ENCODE results near the gene ZBTB16.

ZBTB16 gene

DNA sequence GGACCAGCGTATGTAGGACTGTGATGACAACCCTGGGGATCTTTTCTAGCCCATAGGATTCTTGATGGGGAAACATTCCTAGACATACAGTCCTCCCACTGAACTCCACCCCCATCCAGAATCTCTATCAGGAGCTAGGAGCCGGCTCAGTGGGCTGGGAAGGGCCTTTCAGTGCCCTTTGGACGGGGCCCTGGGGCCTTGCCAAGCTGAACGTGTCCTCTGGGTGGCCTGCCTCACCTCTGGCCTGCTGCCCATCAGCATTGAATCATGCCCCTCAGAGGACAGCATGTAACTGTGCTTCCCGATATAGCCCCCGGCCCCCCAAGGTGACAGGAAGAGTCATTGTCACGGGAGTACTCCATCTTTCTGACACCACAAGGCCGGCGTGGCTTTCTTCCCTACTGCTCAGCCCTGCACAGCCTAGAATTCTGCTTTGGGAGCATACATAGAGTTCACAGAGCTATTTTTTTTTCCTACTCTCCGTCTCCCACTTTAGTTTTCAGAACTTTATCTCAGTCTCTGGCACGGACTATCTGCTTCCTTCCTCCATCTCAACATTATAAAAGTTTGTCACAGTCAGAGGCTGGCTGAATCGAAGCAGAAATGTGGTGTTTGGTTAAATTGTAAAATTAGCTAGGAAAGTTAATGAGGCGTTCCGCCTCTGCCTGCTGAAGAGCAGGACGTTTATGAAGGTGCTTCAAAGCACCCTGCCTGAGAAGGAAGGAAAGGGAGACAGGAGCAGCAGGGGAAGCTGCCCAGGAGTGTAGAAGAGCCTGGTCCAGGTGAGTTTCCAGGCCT is 111.9 kb downstream of the ZBTB16 start:
- DNase-seq = no peak

DNA sequence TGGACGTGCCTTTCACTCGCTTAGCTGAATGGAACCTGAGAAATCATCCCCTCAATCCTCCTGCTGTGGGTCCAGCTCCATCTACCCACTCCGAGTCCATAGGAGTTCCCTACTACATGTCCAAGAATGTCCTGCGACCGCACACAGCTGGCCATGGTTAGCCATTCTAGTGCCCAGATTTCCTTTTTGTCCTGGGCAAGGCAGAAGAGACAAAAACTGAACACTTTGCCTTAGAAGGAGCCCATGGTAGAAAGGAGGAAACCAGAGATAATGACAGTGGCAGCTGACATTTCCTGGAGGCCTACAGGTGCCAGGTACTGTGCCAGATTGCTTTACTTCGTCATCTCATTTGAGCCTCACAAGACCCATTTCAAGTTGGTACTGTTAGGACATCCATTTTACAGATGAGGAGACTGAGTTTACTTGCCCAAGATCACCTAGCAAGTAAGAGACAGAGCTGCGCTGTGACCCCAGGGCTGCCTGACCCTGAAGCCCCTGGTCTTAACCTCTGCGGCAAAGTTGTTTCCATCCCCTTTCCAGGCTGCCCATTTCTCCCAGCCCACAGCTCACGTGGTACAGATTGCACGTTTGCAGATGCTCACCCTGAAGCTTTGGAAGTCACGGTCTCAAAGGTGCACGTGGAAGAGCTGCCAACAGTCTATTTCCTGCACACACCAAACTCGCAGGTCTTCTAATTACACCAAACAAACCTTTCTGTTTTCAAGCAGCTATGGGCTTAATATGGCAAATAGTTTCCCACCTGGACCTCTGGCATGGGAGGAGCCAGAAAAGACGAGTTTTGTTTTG is 112.7 kb downstream of the ZBTB16 start:
- no peak for DNase-seq

DNA sequence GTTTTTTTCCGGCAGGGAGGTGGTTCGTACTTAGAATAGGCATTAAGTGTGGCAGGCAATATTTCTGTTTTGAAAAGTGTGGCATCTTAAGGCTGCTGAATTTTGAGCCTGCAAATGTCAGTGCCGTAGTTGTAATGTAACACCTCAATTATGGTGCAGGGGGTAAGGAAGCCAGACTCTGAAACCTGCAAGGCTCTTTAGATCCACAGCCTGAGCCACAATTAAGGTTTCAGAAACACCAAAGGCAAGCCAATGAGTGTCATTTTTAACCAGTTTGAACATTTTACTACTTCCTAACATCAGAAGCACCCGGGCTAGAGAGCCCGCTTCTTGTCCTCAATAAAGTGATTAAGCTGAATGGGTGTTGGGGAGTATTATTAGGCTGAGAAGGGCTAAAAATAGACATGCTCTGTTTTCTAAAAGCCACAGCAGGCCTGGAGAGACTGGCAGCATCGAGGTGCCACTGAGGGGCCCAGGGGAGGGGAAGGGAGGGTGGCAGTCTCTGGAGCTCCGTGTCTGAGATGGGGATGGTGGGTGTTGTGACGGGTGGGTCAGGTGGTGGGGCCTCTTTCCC is 113.4 kb downstream of the ZBTB16 start:
- DNase-seq = no peak

DNA sequence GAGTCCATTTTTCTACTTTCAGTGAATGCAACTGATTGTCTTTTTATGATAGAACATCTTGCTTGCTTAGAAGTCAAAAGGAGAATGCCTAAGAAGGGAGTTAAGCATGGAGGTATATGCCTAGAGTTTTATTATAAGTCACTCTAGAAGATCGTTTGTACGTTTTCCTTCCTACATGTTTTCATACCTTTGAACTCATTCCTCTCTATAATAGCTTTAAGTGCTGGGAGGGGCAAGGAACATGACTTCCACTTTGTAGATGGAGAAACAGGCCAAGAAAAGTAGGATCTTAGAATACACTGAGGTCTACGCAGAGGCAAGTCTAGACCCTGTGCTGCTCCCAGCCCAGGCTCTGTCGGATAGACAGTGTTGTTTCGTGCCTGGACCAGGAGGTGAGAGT is 114.3 kb downstream of the ZBTB16 start:
- no peak for DNase-seq

DNA sequence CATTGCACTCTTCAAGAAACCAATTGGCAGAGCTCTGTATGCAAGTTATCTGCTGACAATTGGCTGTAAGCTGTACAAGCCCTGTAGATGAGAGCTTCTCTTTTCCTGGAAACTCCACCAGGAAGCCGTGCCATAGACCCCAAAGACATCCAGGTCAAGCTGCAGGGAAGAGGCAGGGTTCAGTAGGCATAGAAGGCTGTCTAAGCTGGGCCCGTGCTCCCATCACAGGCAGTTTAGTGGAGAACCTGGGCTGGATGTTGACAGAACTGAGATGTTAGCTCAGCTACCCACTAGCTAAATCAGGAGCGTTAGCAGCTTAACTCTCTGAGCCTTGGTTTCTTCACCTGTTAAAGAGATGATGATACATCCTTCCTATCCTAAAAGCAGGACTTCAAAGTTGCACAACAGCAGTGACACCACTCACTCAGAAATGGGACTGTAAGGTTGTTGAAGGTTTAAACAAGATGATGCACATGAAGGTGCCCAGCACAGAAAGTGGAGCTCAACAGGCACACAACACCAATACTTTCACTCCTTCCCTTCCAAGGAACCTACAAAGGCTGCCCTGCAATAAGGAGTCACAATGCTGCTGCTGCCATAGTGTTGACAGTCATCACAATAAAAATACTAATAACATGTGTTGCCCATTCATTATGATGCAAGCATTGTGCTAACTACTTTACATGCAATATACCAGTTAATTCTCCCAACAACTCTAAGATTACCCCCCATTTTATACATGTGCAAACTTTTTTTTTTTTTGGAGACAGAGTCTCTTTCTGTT is 115.4 kb downstream of the ZBTB16 start:
- DNase-seq = no peak

DNA sequence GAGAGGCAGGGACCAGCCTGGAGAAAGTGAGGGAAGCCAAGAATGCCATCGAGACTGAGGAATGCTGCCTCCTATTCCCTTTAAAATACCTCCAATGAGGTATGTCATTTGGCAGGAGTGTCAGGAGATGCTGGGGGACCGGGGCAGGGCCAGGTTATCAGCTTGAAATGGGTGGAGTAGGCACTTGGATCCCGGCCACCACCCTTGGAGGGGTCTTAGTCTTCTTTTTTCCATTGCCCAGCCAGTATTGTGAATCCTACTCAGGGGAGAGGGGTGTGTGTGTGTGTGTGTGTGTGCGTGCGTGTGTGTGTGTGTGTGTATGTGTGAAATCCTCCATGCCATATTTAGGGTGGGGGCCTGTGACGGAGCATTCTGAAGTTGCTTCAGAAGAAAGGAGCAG is 116.2 kb downstream of the ZBTB16 start:
- DNase-seq = no peak

DNA sequence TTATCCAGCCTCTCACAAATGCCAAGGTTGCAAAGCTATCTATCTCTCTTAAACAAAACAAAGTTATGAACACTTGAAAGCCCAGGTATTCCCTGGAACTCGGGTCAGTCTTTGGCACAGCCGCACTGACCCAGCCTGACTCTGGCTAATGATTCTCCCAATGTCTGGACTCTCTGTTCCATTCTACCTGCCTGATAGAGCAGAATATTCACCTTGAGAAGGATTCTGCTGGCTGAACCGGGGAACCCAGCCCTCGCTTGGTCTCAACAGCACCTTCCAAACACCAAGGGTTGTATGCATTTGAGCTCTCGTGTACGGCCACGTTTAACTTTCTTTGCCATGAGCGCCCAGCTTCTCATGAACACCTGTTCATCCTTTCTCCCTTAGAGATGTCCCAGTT is 116.8 kb downstream of the ZBTB16 start:
- DNase-seq = no peak

GRCh38 chr11:114178656-114179055 is 119.1 kb downstream of the ZBTB16 start:
- DNase-seq = no peak

DNA sequence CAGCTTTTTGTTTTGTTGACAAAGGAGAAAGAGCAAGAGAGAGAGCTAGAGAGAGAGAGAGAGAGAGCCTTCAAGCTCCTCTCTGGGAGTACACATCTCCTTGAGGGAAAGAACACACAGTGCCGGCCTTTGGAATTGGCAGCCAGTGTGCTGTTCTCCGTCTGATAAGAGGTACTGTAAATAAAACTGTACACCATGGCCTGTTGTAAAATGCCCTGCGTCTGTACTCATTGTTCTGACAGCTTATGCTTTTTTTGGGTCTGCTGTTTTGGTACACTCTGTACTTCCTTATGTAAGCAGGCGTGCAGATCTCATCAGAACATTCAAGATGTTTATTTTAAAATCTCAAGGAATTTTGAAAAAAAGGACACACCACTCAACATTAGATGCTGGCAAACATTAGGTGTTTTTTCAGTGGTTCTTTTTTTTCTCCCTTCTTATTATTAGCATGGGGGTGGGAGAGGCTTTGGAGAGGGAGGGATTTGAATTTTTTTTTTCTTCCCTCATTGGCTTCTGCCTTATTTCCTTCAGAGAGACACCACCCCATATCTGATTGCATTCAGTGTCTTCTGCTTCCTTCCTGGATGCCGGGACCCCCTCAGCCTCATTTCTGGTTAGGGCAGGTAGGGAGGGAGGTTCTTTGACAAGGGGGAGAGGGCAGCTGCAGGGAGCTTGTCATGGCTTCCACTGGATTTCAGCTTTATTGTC is 119.9 kb downstream of the ZBTB16 start:
- DNase-seq = no peak

DNA sequence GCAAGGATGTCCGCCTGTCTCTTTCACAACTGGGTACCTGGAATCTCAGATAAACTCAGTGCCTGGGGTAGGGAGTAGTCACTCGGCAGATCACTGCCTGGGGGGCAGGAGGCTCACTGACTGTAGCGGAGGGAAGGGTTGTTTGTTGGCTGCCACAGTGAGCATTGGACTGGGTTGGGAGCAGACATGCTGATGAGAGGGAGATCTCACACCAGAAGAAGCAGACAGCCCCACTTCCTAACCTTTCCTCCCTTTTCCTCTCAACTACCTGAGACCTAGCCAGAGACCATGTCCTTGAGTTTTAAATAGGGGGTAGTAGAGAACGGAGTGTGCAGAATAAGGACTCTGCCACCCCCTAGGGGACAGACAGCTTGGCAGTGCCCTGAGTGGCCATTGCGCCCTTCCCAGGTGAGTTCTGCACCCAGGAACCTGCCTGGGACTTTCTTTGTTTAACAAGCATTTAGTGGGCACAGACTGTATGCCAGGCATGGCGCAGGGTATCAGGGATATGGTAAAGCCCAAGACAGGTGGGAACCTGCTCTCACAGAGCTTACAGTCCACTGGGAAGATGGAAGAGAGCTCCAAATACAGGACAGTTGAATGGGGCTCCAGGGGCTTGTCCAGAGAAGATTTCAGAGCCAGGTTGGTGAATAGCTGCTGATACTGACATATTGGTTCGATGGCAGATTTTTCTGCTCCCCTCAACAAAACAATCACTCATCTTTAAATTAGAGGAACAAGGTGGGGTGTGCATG is 121.0 kb downstream of the ZBTB16 start:
- peak; percentile 39 for DNase-seq

DNA sequence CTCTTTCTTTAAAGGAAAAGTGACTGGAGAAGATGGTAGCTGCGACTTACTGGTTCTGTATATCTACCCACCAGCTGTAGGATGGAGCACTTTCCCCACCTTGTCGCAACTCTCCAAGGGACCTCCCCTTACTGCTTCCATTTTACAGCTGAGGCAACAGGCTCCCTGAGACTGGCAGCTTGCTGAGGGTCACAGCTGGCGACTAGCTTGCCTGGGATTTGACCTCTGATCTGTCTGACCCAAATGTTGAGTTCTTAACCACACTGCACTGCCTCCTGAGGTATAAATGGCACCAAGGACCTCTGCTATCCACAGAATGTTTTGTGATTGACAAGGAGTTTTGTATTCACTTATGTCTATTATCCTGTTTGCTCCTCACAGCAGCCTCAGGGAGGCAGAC is 121.7 kb downstream of the ZBTB16 start:
- DNase-seq = no peak

DNA sequence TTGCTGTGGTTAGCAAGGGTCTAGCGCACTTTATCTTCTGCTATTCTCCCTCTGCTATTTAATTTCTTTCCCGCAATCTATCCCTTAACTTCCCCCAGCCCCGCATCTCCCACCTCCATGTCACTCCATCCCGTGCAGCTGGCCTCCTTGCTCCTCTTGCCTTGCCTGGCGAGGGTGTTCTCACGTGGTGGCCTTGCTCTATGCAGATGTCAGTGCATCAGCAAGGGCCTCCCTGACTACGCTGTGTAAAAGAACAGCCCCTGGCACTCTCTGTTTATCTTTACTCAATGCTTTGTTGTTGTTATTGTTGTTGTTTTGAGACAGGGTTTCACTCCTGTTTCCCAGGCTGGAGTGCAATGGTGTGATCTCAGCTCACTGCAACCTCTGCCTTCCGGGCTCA is 122.2 kb downstream of the ZBTB16 start:
- DNase-seq = no peak

DNA sequence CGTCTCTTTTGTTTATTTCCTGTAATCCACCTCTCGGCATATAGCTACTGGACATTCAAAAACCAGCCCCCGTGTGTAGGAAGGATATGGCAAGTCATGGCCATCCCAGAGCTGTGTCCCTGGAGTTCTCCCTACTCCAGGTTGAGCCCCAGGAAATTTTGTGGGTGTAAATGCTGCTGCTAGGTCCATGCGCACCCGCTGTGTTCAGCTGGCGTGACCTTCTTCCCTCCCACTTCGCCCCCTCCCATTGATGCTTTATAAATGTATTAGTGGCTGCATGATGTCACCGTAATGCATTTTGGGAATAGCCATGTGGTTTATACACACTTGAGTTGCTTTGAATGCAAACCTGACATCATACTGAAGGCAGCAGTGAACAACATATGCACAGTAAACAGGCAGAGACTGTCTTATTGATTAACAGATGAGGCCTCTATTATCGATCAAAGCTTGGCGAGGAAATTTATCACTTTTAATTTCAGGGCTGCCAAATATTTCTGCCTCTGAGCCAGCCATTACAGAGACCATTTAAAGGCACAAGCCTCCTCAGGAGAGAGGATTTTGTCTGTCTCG is 123.0 kb downstream of the ZBTB16 start:
- DNase-seq = no peak

- DNase-seq = no peak
Measured at GRCh38 chr11:114183044-114183511, 123.6 kb downstream of the ZBTB16 start.

DNA sequence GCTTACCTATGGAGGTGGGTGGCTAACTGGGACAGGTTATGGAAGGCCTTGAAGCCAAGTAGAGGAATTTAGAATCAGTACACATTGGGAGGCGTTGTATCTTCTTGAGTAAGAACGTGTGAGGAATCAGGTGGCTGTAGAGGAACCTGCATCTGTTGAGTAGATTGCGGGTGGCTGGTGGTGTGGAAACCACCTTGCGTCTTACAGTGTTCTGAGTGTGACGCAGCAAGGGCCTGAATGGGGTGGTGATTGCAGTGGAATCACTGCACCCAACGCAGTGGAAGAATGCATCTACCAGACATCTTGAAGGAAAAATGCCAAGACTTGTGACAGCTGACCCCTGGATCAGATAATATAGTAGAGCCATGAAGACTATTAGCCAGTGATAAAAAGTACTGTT is 125.9 kb downstream of the ZBTB16 start:
- DNase-seq = no peak

DNA sequence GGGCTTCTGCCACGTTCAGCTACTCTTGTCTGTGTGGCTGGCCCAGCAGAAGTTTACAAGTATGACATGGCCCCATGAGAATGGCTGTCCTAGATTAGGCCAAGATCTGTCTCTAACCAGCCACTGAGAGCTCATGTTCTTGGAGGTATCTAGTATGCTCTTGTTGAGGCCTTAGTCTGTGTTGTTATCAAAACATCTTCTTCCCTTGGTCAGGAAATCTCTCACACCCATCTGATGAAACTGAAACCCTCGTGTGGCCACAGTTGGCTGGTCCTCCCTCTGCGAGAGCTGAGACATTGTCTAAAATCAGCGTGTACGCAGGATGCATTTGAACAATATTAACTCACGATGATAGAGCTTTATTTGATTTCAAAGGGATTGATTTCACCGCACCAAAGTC is 127.7 kb downstream of the ZBTB16 start:
- DNase-seq = no peak

GRCh38 chr11:114188851-114189570 is 129.5 kb downstream of the ZBTB16 start:
- no peak for DNase-seq

DNA sequence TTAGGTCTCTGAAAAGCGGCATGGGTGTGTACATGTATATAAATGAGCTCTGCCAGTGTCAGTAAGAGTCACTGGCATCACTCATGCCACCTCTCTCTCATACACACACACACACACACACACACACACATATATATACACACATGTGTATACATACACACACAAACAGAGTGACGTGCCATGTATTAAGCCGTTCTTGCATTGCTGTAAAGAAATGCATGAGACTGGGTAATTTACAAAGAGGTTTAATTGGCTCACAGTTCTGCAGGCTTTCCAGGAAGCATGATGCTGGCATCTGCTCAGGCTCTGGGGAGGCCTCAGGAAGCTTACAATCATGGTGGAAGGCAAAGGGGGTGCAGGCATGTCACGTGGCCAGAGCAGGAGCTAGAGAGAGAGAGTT is 131.1 kb downstream of the ZBTB16 start:
- no peak for DNase-seq

DNA sequence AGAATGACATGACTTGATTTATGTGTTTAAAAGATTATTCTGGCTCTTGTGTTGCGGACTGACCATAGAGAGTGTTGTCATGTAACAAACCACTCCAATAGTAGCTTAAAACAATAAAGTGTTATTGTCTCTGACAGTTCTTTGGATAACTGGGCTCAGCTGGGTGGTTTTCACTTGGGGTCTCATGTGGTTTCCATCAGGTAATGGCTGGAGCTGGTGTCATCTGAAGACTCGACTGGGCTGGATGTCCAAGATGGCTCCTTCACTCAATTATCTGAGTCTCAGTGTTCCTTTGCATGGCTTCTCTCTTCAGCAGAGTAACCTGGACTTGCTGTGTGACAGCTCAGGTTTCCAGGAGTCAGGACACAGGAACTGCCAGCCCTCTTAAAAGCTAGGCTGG is 132.4 kb downstream of the ZBTB16 start:
- DNase-seq = no peak

- peak; percentile 59 for DNase-seq
Measured at GRCh38 chr11:114192841-114193389, 133.4 kb downstream of the ZBTB16 start.

Data from NCI-H1417 treated with DMSO at 0.1 percent for 48 hours (cell line).